HepG2 (cell line): ENCODE measurements around the gene SALL4. TPM values are rescaled to one million over a fixed set of nuclear protein-coding genes. Genes with fewer than 3 reads are reported as not detected.

Experiments
- ASH2L ChIP-seq: fragments of 300-600, 200-600 bp; sonication (generic); IDR thresholded peaks from 2 replicates; pipeline ENCODE4 v1.7.0; 2017; ENCODE audit warnings: low read depth, mild to moderate bottlenecking, moderate library complexity, mixed read lengths, low read length; ENCODE audit not compliant: insufficient read length
- BRD4 ChIP-seq: sonication (generic); formaldehyde crosslinking; IDR thresholded peaks from 2 replicates; pipeline ENCODE4 v1.4.0; 2020; ENCODE audit warnings: missing genetic modification reagents
- CEBPB ChIP-seq: IDR thresholded peaks from 2 replicates; pipeline ENCODE4 v1.6.1; 2011; ENCODE audit warnings: low read depth, low read length, improper control_type of control experiment, borderline replicate concordance
- CREB1 ChIP-seq, 2 experiments: fragments of 450-650 bp in 1 of 2; IDR thresholded peaks; 2 replicates each; pipeline ENCODE4 v1.6.1; 2016 to 2017; ENCODE audit warnings: control low read depth in 1 of 2, mild to moderate bottlenecking in 1 of 2, missing compliant biosample characterization in 1 of 2, missing genetic modification characterization in 1 of 2
- FOXP4 ChIP-seq: sonication (generic); formaldehyde crosslinking; IDR thresholded peaks from 2 replicates; pipeline ENCODE4 v1.4.0; 2020; ENCODE audit warnings: missing genetic modification reagents
- KAT8 ChIP-seq: IDR thresholded peaks from 2 replicates; pipeline ENCODE4 v1.6.1; 2016; ENCODE audit warnings: missing genetic modification reagents, missing compliant biosample characterization
- KDM3A ChIP-seq: IDR thresholded peaks from 2 replicates; pipeline ENCODE4 v1.6.1; 2018; ENCODE audit warnings: low read depth, missing compliant biosample characterization
- MATR3 ChIP-seq: sonication (generic); formaldehyde crosslinking; IDR thresholded peaks from 2 replicates; pipeline ENCODE4 v1.4.0; 2020; ENCODE audit warnings: missing genetic modification reagents
- MIER3 ChIP-seq: IDR thresholded peaks from 2 replicates; pipeline ENCODE4 v1.6.1; 2016; ENCODE audit warnings: missing compliant biosample characterization, borderline replicate concordance
- MIXL1 ChIP-seq: IDR thresholded peaks from 2 replicates; pipeline ENCODE4 v1.6.1; 2016
- RAD21 ChIP-seq: fragments of 450-650 bp; formaldehyde crosslinking; IDR thresholded peaks from 2 replicates; pipeline ENCODE4 v1.5.0; 2020; ENCODE audit warnings: mild to moderate bottlenecking
- SKIL ChIP-seq: sonication (generic); formaldehyde crosslinking; IDR thresholded peaks from 2 replicates; pipeline ENCODE4 v1.8.0; 2022; ENCODE audit warnings: missing genetic modification reagents, mild to moderate bottlenecking, moderate library complexity, borderline replicate concordance
- THAP7 ChIP-seq: sonication (generic); formaldehyde crosslinking; IDR thresholded peaks from 2 replicates; pipeline ENCODE4 v1.8.1; 2023; ENCODE audit warnings: mild to moderate bottlenecking, missing genetic modification reagents
- ZC3H13 ChIP-seq: sonication (generic); formaldehyde crosslinking; IDR thresholded peaks from 2 replicates; pipeline ENCODE4 v1.8.1; 2023; ENCODE audit warnings: mild to moderate bottlenecking, missing genetic modification reagents, moderate library complexity
- ZFP82 ChIP-seq: sonication (generic); formaldehyde crosslinking; IDR thresholded peaks from 2 replicates; pipeline ENCODE4 v1.5.1; 2020; ENCODE audit warnings: mild to moderate bottlenecking, missing genetic modification reagents, borderline replicate concordance
- ZNF451 ChIP-seq: sonication (generic); formaldehyde crosslinking; IDR thresholded peaks from 2 replicates; pipeline ENCODE4 v1.5.0; 2020; ENCODE audit warnings: mild to moderate bottlenecking, missing genetic modification reagents
- ZNF572 ChIP-seq: sonication (generic); formaldehyde crosslinking; IDR thresholded peaks from 2 replicates; pipeline ENCODE4 v1.5.1; 2020; ENCODE audit warnings: mild to moderate bottlenecking, missing genetic modification reagents
- ZNF691 ChIP-seq: sonication (generic); formaldehyde crosslinking; IDR thresholded peaks from 2 replicates; pipeline ENCODE4 v1.4.0; 2020; ENCODE audit warnings: missing genetic modification reagents, low read depth, mild to moderate bottlenecking, borderline replicate concordance
- ZNF784 ChIP-seq: sonication (generic); formaldehyde crosslinking; IDR thresholded peaks from 2 replicates; pipeline ENCODE4 v1.5.1; 2020; ENCODE audit warnings: missing genetic modification reagents, mild to moderate bottlenecking, borderline replicate concordance
- ZNF879 ChIP-seq: sonication (generic); formaldehyde crosslinking; IDR thresholded peaks from 2 replicates; pipeline ENCODE4 v1.8.1; 2023; ENCODE audit warnings: missing genetic modification reagents
- polyA plus RNA-seq, 8 experiments: library from polyadenylated mRNA; depleted of rRNA in 3 of 8; stranded (reverse) in 7 of 8; unstranded in 1 of 8; fragments of >200 nt; fragmentation: Illumina TruSeq in 4 of 8; extraction: Trizol in 4 of 8; gene quantifications; 2 replicates each; pipeline versions ENCODE4 v1.2.1 to v1.2.3, GENCODE V29; 2011 to 2016; ENCODE audit warnings: low read depth in 4 of 8, missing spikeins in 1 of 8, mixed read lengths in 1 of 8; ENCODE audit not compliant: insufficient read depth in 1 of 8
- total RNA-seq, 5 experiments: library from RNA; depleted of rRNA; stranded (reverse); fragments of >200 nt; fragmentation: Illumina TruSeq; extraction: Trizol; gene quantifications; 2 replicates each; pipeline ENCODE4 v1.2.3, GENCODE V29; 2016; ENCODE audit warnings: low read depth in 1 of 5

SALL4 gene
- total and polyA plus RNA-seq, 2 of the 13 experiments (the other 11 are each of a cell fraction or from before 2014, with no cell fraction given) = 0.33 to 1.8 TPM

- TF ChIP-seq ZFP82 (CRISPR knock-in tag) = 0 out of 2 replicates have a peak, but pooled peaks have one; percentile 38
- TF ChIP-seq SKIL (CRISPR knock-in tag) = peak; percentile 79
- TF ChIP-seq KDM3A (CRISPR knock-in tag) = peak; percentile 22; the same call in 1 of the 2 replicates
- TF ChIP-seq ZNF879 (CRISPR knock-in tag) = no peak
- peak; percentile 58 for TF ChIP-seq ASH2L
- TF ChIP-seq ZNF691 (CRISPR knock-in tag) = peak; percentile 49; the same call in 1 of the 2 replicates
- peak; percentile 79; the same call in 1 of the 2 replicates for TF ChIP-seq KAT8
- no peak for TF ChIP-seq ZC3H13 (CRISPR knock-in tag)
- no peak for TF ChIP-seq MIXL1 (CRISPR knock-in tag)
- TF ChIP-seq ZNF451 (CRISPR knock-in tag) = peak; percentile 60; the same call in 1 of the 2 replicates
- peak; percentile 95 for TF ChIP-seq MIER3 (CRISPR knock-in tag)
- TF ChIP-seq ZNF572 (CRISPR knock-in tag) = 0 out of 2 replicates have a peak, but pooled peaks have one; percentile 79
- TF ChIP-seq RAD21 = peak; percentile 22; the same call in 1 of the 2 replicates
- no peak for TF ChIP-seq MATR3 (CRISPR knock-in tag)
- TF ChIP-seq FOXP4 = peak; percentile 85
- TF ChIP-seq ZNF784 (CRISPR knock-in tag) = no peak
- TF ChIP-seq CEBPB = no peak
- TF ChIP-seq CREB1 (IDR thresholded peaks at IDR 0.05) = peak; percentile 90
- no peak; the same call in 1 of the 2 replicates for TF ChIP-seq CREB1 (CRISPR knock-in tag; IDR thresholded peaks at IDR 0.05)
- no peak for TF ChIP-seq THAP7 (CRISPR knock-in tag)
- TF ChIP-seq BRD4 (CRISPR knock-in tag) = peak; percentile 69
Measured at GRCh38 chr20:51750037-51750769, 52.1 kb downstream of the SALL4 start (continued).
